Hepatocyte (in vitro differentiated cells): ENCODE data around the gene JARID2.

Experiments used
- EZH2 ChIP-seq: fragments of 200-600 bp; sonication (generic); IDR thresholded peaks from 2 replicates; pipeline ENCODE4 v1.6.1; 2016; ENCODE audit warnings: antibody characterized with exemption, mild to moderate bottlenecking, borderline replicate concordance
- TF ChIP-seq, protein P1 (sequence below): fragments of 200-600 bp; sonication (generic); IDR thresholded peaks from 2 replicates; pipeline ENCODE4 v1.5.1; 2016; ENCODE audit warnings: antibody characterized with exemption, mild to moderate bottlenecking; ENCODE audit not compliant: poor library complexity

DNA sequence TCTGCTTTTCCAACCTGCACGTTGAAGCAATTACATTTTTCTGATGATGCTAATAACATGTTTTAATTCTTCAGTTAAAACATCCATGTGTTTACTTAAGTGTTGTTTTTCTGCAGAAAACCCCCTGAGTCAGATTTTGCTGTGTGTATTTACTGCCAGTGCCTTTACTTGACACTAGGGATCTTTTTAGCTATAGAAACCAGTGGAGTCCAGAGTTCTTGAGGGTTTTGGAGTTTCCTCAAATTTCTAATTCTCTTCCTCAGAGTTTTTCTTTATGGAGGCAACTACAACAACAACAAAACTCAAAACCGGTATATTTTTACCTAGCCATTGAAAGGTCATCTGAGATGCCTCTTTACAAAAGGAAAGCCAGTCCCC, 168.4 kb downstream of the JARID2 start:
- TF ChIP-seq, protein P1, sequence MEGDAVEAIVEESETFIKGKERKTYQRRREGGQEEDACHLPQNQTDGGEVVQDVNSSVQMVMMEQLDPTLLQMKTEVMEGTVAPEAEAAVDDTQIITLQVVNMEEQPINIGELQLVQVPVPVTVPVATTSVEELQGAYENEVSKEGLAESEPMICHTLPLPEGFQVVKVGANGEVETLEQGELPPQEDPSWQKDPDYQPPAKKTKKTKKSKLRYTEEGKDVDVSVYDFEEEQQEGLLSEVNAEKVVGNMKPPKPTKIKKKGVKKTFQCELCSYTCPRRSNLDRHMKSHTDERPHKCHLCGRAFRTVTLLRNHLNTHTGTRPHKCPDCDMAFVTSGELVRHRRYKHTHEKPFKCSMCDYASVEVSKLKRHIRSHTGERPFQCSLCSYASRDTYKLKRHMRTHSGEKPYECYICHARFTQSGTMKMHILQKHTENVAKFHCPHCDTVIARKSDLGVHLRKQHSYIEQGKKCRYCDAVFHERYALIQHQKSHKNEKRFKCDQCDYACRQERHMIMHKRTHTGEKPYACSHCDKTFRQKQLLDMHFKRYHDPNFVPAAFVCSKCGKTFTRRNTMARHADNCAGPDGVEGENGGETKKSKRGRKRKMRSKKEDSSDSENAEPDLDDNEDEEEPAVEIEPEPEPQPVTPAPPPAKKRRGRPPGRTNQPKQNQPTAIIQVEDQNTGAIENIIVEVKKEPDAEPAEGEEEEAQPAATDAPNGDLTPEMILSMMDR: no peak
- no peak for TF ChIP-seq EZH2
